Eye (tissue), 1 donor: ENCODE measurements around the gene SLCO2A1.

Experiments
- DNase-seq: peaks from one replicate; pipeline ENCODE4 v3.0.0-alpha.2; 2015

The SLCO2A1 gene

GRCh38 chr3:133880886-133881455 lies 148.8 kb downstream of the SLCO2A1 start:
- no peak for DNase-seq

GRCh38 chr3:133880287-133880686 lies 149.4 kb downstream of the SLCO2A1 start:
- no peak for DNase-seq

- DNase-seq = no peak
Observed at GRCh38 chr3:133878518-133878917, 151.2 kb downstream of the SLCO2A1 start.
